A549 (cell line): ENCODE results near the gene HDDC2. TPM values are rescaled to one million over a fixed set of nuclear protein-coding genes. Genes with fewer than 3 reads are reported as not detected.

Source experiments
- ATAC-seq, 2 experiments: fragments of 200-7000 bp in 1 of 2; fragments of >200 bp in 1 of 2; cut with Nextera tagmentation in 1 of 2; cut with Tn5 transposase in 1 of 2; 3 replicates each; pipeline versions ENCODE4 v1.8.0 to v1.9.1; 2018 to 2020; ENCODE audit warnings: mild to moderate bottlenecking in 1 of 2, moderate library complexity in 1 of 2
- CTCF ChIA-PET: fragments of 300-600 bp; sonication (Branson Sonifier 250); formaldehyde crosslinking; extraction: SDS; loops from one replicate; lab custom pipeline; 2021; ENCODE audit warnings: antibody characterized with exemption, inconsistent platforms; lab: Yijun Ruan, JAX
- POLR2A ChIA-PET: fragments of 350-600 bp; formaldehyde crosslinking; extraction: SDS; loops from one replicate; lab custom pipeline; 2021; ENCODE audit warnings: antibody characterized with exemption, inconsistent platforms; lab: Yijun Ruan, JAX
- DNase-seq, 2 experiments: peaks; one replicate each; pipeline versions ENCODE4 v3.0.0 to v3.0.0-alpha.2; 2011 to 2016; ENCODE audit warnings: low read depth in 1 of 2, low spot score in 1 of 2
- FAIRE-seq: peaks from 2 replicates; lab custom pipeline; 2011; peaks lifted over from hg19 to GRCh38; lab: Jason Lieb, UNC
- H3K27ac ChIP-seq, 2 experiments: fragments of >200 bp; sonication (Bioruptor Twin); formaldehyde crosslinking; 3 replicates each; pipeline ENCODE4 v1.5.1; 2016 to 2017
- H3K4me1 ChIP-seq: fragments of >200 bp; sonication (Bioruptor Twin); formaldehyde crosslinking; 3 replicates; pipeline ENCODE4 v1.6.1; 2016
- H3K4me2 ChIP-seq: fragments of >200 bp; sonication (Bioruptor Twin); formaldehyde crosslinking; 3 replicates; pipeline ENCODE4 v1.6.1; 2016
- H3K4me3 ChIP-seq: fragments of >200 bp; sonication (Bioruptor Twin); formaldehyde crosslinking; 3 replicates; pipeline ENCODE4 v1.5.1; 2016
- H3K9me3 ChIP-seq: fragments of >200 bp; sonication (Bioruptor Twin); formaldehyde crosslinking; 3 replicates; pipeline ENCODE4 v1.6.1; 2016
- ATOH8 ChIP-seq: fragments of 250-450 bp; sonication (Bioruptor Pico); IDR thresholded peaks from 2 replicates; pipeline ENCODE4 v1.5.0; 2020; ENCODE audit warnings: low read depth, mild to moderate bottlenecking, moderate library complexity
- BCL3 ChIP-seq: fragments of >200 bp; sonication (Bioruptor Twin); formaldehyde crosslinking; IDR thresholded peaks from 3 replicates; pipeline ENCODE4 v1.6.1; 2016
- E2F6 ChIP-seq: IDR thresholded peaks from 2 replicates; pipeline ENCODE4 v1.6.1; 2012; ENCODE audit warnings: low read depth, borderline replicate concordance
- EHF ChIP-seq: fragments of 250-450 bp; sonication (Bioruptor Pico); IDR thresholded peaks from 2 replicates; pipeline ENCODE4 v1.5.0; 2020; ENCODE audit warnings: mild to moderate bottlenecking
- ELK1 ChIP-seq: fragments of 150-350 bp; IDR thresholded peaks from 2 replicates; pipeline ENCODE4 v1.6.1; 2014; ENCODE audit warnings: low read depth, mild to moderate bottlenecking, low read length
- ESRRA ChIP-seq: fragments of 150-350 bp; IDR thresholded peaks from 2 replicates; pipeline ENCODE4 v1.6.1; 2014; ENCODE audit warnings: mild to moderate bottlenecking, low read length, borderline replicate concordance
- FOSB ChIP-seq: fragments of 250-450 bp; sonication (Bioruptor Pico); IDR thresholded peaks from 2 replicates; pipeline ENCODE4 v1.5.0; 2020; ENCODE audit warnings: mild to moderate bottlenecking, moderate library complexity
- GATA3 ChIP-seq: IDR thresholded peaks from 2 replicates; pipeline ENCODE4 v1.6.1; 2012; ENCODE audit warnings: borderline replicate concordance
- HEYL ChIP-seq: fragments of 250-450 bp; sonication (Bioruptor Pico); IDR thresholded peaks from 2 replicates; pipeline ENCODE4 v1.8.0; 2021; ENCODE audit warnings: mild to moderate bottlenecking, moderate library complexity
- HOXA7 ChIP-seq: fragments of 250-450 bp; sonication (Bioruptor Pico); IDR thresholded peaks from 2 replicates; pipeline ENCODE4 v1.5.0; 2020; ENCODE audit warnings: mild to moderate bottlenecking, moderate library complexity
- HOXB13 ChIP-seq: fragments of 250-450 bp; sonication (Bioruptor Pico); IDR thresholded peaks from 2 replicates; pipeline ENCODE4 v1.5.0; 2020; ENCODE audit warnings: low read depth, mild to moderate bottlenecking, moderate library complexity
- JUN ChIP-seq, 2 experiments: fragments of >200 bp; sonication (Bioruptor Twin); formaldehyde crosslinking; IDR thresholded peaks; 2 replicates in 1 of 2; 3 replicates in 1 of 2; pipeline ENCODE4 v1.6.1; 2016 to 2017
- MAX ChIP-seq: IDR thresholded peaks from 2 replicates; pipeline ENCODE4 v1.6.1; 2012
- MYC ChIP-seq: IDR thresholded peaks from 2 replicates; pipeline ENCODE4 v1.6.1; 2012; ENCODE audit warnings: mild to moderate bottlenecking, inconsistent platforms, low read length, improper control_type of control experiment, borderline replicate concordance
- NFE2L2 ChIP-seq: fragments of 150-350 bp; conservative IDR thresholded peaks from 2 replicates; pipeline ENCODE4 v1.6.1; 2014; ENCODE audit warnings: low read length
- RAD21 ChIP-seq, 2 experiments: fragments of >200 bp in 1 of 2; sonication (Bioruptor Twin) in 1 of 2; formaldehyde crosslinking in 1 of 2; IDR thresholded peaks in 1 of 2; conservative IDR thresholded peaks in 1 of 2; 2 replicates in 1 of 2; 3 replicates in 1 of 2; pipeline ENCODE4 v1.6.1; 2012 to 2018; ENCODE audit warnings: inconsistent platforms in 1 of 2
- RCOR1 ChIP-seq: fragments of 150-350 bp; IDR thresholded peaks from 2 replicates; pipeline ENCODE4 v1.6.1; 2014; ENCODE audit warnings: antibody characterized with exemption, low read length, low read depth
- RFX5 ChIP-seq: fragments of 450-650 bp; IDR thresholded peaks from 2 replicates; pipeline ENCODE4 v1.7.1; 2014; ENCODE audit warnings: antibody characterized with exemption, mild to moderate bottlenecking, moderate library complexity
- SREBF2 ChIP-seq: fragments of 450-650 bp; IDR thresholded peaks from 2 replicates; pipeline ENCODE4 v1.6.1; 2014; ENCODE audit warnings: mild to moderate bottlenecking, moderate library complexity
- TFCP2L1 ChIP-seq: fragments of 250-450 bp; sonication (Bioruptor Pico); IDR thresholded peaks from 2 replicates; pipeline ENCODE4 v1.5.0; 2021; ENCODE audit warnings: mild to moderate bottlenecking
- USF2 ChIP-seq: fragments of 450-650 bp; IDR thresholded peaks from 2 replicates; pipeline ENCODE4 v1.6.1; 2014; ENCODE audit warnings: antibody characterized with exemption
- ZFP36 ChIP-seq: fragments of 450-650 bp; IDR thresholded peaks from 2 replicates; pipeline ENCODE4 v1.6.1; 2014; ENCODE audit warnings: borderline replicate concordance; ENCODE audit not compliant: partially characterized antibody
- WGBS: methylation state at CpG from one replicate; pipeline ENCODE4 v1.1.6; 2017; ENCODE audit errors: missing lambda C conversion rate; 5-methylcytosine and 5-hydroxymethylcytosine counted together
- polyA plus RNA-seq, 4 experiments: library from polyadenylated mRNA; depleted of rRNA in 3 of 4; stranded (reverse); fragments of >200 nt; fragmentation: RNase III in 1 of 4; extraction: RNeasy Plus Mini Kit Qiagen cat#74134 plus additional on column Dnase treatment in 1 of 4; gene quantifications; 2 replicates in 3 of 4; 3 replicates in 1 of 4; pipeline ENCODE4 v1.2.3, GENCODE V29; 2011 to 2017

The HDDC2 gene
- polyA plus RNA-seq, 2 of the 4 experiments (the other 2 are of a cell fraction): 107 to 216 TPM

GRCh38 chr6:125275779-125276178 lies 26.0 kb downstream of the HDDC2 start (continued):
- TF ChIP-seq USF2: no peak
- TF ChIP-seq E2F6: no peak
- no peak for TF ChIP-seq HEYL
- TF ChIP-seq BCL3: no peak

- DNase-seq: no peak
- no peak for ATAC-seq
- WGBS: 75% methylated on average over 3 of the region's 3 CpGs
- CTCF ChIA-PET: interaction anchor here (1.3 kb wide), 1 partner anchor 121 kb away, joined by 3 read pairs; the partner anchor contains the start of gene TPD52L1
- no peak overlapping the region for H3K4me2 ChIP-seq
- TF ChIP-seq MYC (no peak), SREBF2 (no peak), FOSB (CRISPR knock-in tag) (no peak), ZFP36 (no peak), TFCP2L1 (CRISPR knock-in tag) (no peak), JUN (IDR thresholded peaks at IDR 0.05) (no peak), MAX (no peak), ESRRA (no peak), RCOR1 (no peak), NFE2L2 (no peak), ELK1 (no peak), E2F6 (no peak), HEYL (no peak), HOXB13 (CRISPR knock-in tag) (no peak)
- TF ChIP-seq, all 56 proteins: peak for 0
- Histone ChIP-seq H3K27ac (no peak overlapping the region), H3K4me3 (no peak overlapping the region), H3K9me3 (no peaks in the 10 kb centered on the region), H3K4me1 (0 out of 3 replicates have a peak, but pooled peaks cover 7% of the 10 kb centered on the region)
- POLR2A ChIA-PET: no interaction called here
- no peak for FAIRE-seq
Measured at GRCh38 chr6:125274935-125275334, 26.8 kb downstream of the HDDC2 start.

- ATAC-seq: peak in 1 of 2 experiments; percentile 45; a peak in 2 of 6 replicates
- Histone ChIP-seq H3K9me3 (no peaks in the 10 kb centered on the region), H3K4me2 (no peak overlapping the region), H3K4me3 (no peak overlapping the region), H3K4me1 (0 out of 3 replicates have a peak, but pooled peaks cover 7% of the 10 kb centered on the region), H3K27ac (peak overlapping the region in 1 of 2 experiments; percentile 17; a peak in 1 of 6 replicates)
- POLR2A ChIA-PET: no interaction called here
- TF ChIP-seq EHF (CRISPR knock-in tag) (no peak), HOXB13 (CRISPR knock-in tag) (no peak), HOXA7 (no peak), ZFP36 (no peak), ATOH8 (CRISPR knock-in tag) (no peak), GATA3 (no peak), RFX5 (no peak), RAD21 (conservative IDR thresholded peaks at IDR 0.05 in 1 of 2, IDR thresholded peaks at IDR 0.05 in 1 of 2) (no peak), E2F6 (no peak)
- no peak for FAIRE-seq
- WGBS: 87% methylated on average over 6 of the region's 7 CpGs
- CTCF ChIA-PET: interaction anchor here (1.3 kb wide), 1 partner anchor 120 kb away, joined by 3 read pairs; the partner anchor contains the start of gene TPD52L1
- DNase-seq: peak in 1 of 2 experiments; percentile 17
Measured at GRCh38 chr6:125273965-125274364, 27.8 kb downstream of the HDDC2 start.
